KMS-11 (cell line): ENCODE measurements around the gene RNGTT.

Experiments
- H2AFZ ChIP-seq: fragments of 200-600 bp; sonication (generic); 2 replicates; pipeline ENCODE4 v1.6.1; 2016; ENCODE audit warnings: antibody characterized with exemption, mixed run types, low read depth
- H3K27ac ChIP-seq: fragments of 200-600 bp; sonication (generic); 2 replicates; pipeline ENCODE4 v1.6.1; 2016; ENCODE audit warnings: mild to moderate bottlenecking, mixed run types
- H3K27me3 ChIP-seq: fragments of 200-600 bp; sonication (generic); 2 replicates; pipeline ENCODE4 v1.6.1; 2017; ENCODE audit warnings: mild to moderate bottlenecking, low read depth, mixed run types, moderate library complexity; ENCODE audit not compliant: insufficient read depth
- H3K36me3 ChIP-seq: fragments of 200-600 bp; sonication (generic); 2 replicates; pipeline ENCODE4 v1.6.1; 2017; ENCODE audit warnings: mild to moderate bottlenecking, mixed run types; ENCODE audit not compliant: insufficient read depth
- H3K4me1 ChIP-seq: fragments of 200-600 bp; sonication (generic); 2 replicates; pipeline ENCODE4 v1.6.1; 2016; ENCODE audit warnings: mild to moderate bottlenecking, low read depth, mixed run types; ENCODE audit not compliant: poor library complexity, severe bottlenecking
- H3K4me2 ChIP-seq: fragments of 200-600 bp; sonication (generic); 2 replicates; pipeline ENCODE4 v1.7.0; 2016; ENCODE audit warnings: mild to moderate bottlenecking, mixed run types
- H3K4me3 ChIP-seq: fragments of 200-600 bp; sonication (generic); IDR thresholded peaks from 2 replicates; pipeline ENCODE4 v1.6.1; 2017; ENCODE audit warnings: low read depth, low read length, mixed read lengths; ENCODE audit not compliant: insufficient read depth
- H3K79me2 ChIP-seq: fragments of 200-600 bp; sonication (generic); 2 replicates; pipeline ENCODE4 v1.6.1; 2016; ENCODE audit warnings: low read depth, mixed run types; ENCODE audit not compliant: insufficient read depth
- H3K9ac ChIP-seq: fragments of 200-600 bp; sonication (generic); 2 replicates; pipeline ENCODE4 v1.6.1; 2016; ENCODE audit warnings: mild to moderate bottlenecking, mixed run types
- H4K20me1 ChIP-seq: fragments of 200-600 bp; sonication (generic); 2 replicates; pipeline ENCODE4 v1.6.1; 2016; ENCODE audit warnings: mild to moderate bottlenecking, mixed run types; ENCODE audit not compliant: insufficient read depth
- CTCF ChIP-seq: fragments of 200-600 bp; sonication (generic); conservative IDR thresholded peaks from 2 replicates; pipeline ENCODE4 v1.6.1; 2017; ENCODE audit warnings: low read depth, mild to moderate bottlenecking, antibody characterized with exemption, low read length, moderate library complexity, mixed read lengths

RNGTT gene

GRCh38 chr6:88605271-88605670 lies 358.1 kb downstream of the RNGTT start:
- H2AFZ ChIP-seq = no peak overlapping the region
- H3K27ac ChIP-seq = no peak overlapping the region
- no peaks in the 10 kb centered on the region for H3K4me1 ChIP-seq
- no peaks in the 10 kb centered on the region for H3K79me2 ChIP-seq
- no peak overlapping the region for H3K9ac ChIP-seq
- no peak overlapping the region for H3K4me3 ChIP-seq
- no peaks in the 10 kb centered on the region for H4K20me1 ChIP-seq
- no peaks in the 10 kb centered on the region for H3K27me3 ChIP-seq
- H3K4me2 ChIP-seq = no peak overlapping the region
- H3K36me3 ChIP-seq = no peaks in the 10 kb centered on the region
- no peak for TF ChIP-seq CTCF

GRCh38 chr6:88599571-88599970 lies 363.8 kb downstream of the RNGTT start:
- no peak for TF ChIP-seq CTCF
- Histone ChIP-seq H3K27me3 (no peaks in the 10 kb centered on the region), H3K4me2 (no peak overlapping the region), H4K20me1 (no peaks in the 10 kb centered on the region), H3K79me2 (no peaks in the 10 kb centered on the region), H3K4me1 (no peaks in the 10 kb centered on the region), H3K27ac (no peak overlapping the region), H2AFZ (no peak overlapping the region), H3K36me3 (no peaks in the 10 kb centered on the region), H3K4me3 (no peak overlapping the region), H3K9ac (no peak overlapping the region)

- no peaks in the 10 kb centered on the region for H3K79me2 ChIP-seq
- no peak for TF ChIP-seq CTCF
- H3K27ac ChIP-seq = no peak overlapping the region
- no peak overlapping the region for H3K4me3 ChIP-seq
- no peak overlapping the region for H2AFZ ChIP-seq
- H3K27me3 ChIP-seq = no peaks in the 10 kb centered on the region
- H4K20me1 ChIP-seq = no peaks in the 10 kb centered on the region
- no peak overlapping the region for H3K4me2 ChIP-seq
- H3K4me1 ChIP-seq = no peaks in the 10 kb centered on the region
- H3K36me3 ChIP-seq = no peaks in the 10 kb centered on the region
- H3K9ac ChIP-seq = no peak overlapping the region
Measured at GRCh38 chr6:88596801-88597200, 366.6 kb downstream of the RNGTT start.

GRCh38 chr6:88588938-88589337 lies 374.5 kb downstream of the RNGTT start:
- no peaks in the 10 kb centered on the region for H3K36me3 ChIP-seq
- TF ChIP-seq CTCF = no peak
- H3K9ac ChIP-seq = no peak overlapping the region
- no peak overlapping the region for H2AFZ ChIP-seq
- H3K4me3 ChIP-seq = no peak overlapping the region
- H3K79me2 ChIP-seq = no peaks in the 10 kb centered on the region
- no peaks in the 10 kb centered on the region for H3K4me1 ChIP-seq
- no peak overlapping the region for H3K4me2 ChIP-seq
- H4K20me1 ChIP-seq = no peaks in the 10 kb centered on the region
- H3K27me3 ChIP-seq = no peaks in the 10 kb centered on the region
- no peak overlapping the region for H3K27ac ChIP-seq

GRCh38 chr6:88587150-88587520 lies 376.3 kb downstream of the RNGTT start:
- no peak for TF ChIP-seq CTCF
- Histone ChIP-seq H3K4me2 (no peak overlapping the region), H3K79me2 (no peaks in the 10 kb centered on the region), H3K9ac (no peak overlapping the region), H3K36me3 (no peaks in the 10 kb centered on the region), H2AFZ (no peak overlapping the region), H3K27me3 (no peaks in the 10 kb centered on the region), H3K4me3 (no peak overlapping the region), H3K27ac (no peak overlapping the region), H4K20me1 (no peaks in the 10 kb centered on the region), H3K4me1 (no peaks in the 10 kb centered on the region)
